ENCODE data around the gene CMBL. TPM values are rescaled to one million over a fixed set of nuclear protein-coding genes. Genes with fewer than 3 reads are reported as not detected.

CMBL gene
- polyA plus RNA-seq, 1 experiment: 43.0 TPM

DNA sequence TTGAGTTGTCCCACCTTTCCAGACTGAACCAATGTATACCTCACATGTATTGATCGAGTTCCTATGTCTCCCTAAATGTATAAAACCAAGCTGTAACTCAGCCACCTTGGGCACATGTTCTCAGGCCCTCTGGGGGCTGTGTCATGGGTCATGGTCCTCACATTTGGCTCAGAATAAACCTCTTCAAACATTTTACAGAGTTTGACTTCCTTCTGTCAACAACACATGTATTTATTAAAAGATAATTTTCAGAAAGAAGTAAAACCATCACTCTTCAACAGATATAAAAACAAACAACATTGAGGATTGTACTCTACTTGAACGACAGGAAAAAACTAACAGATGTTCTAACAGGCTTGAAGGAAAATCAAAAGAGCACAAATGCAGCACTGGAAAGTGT, 4.5 kb downstream of the CMBL start:
- DNase-seq (ENCODE audit: low read depth, low spot score): no peak
- no peaks in the 10 kb centered on the region for H3K9me3 ChIP-seq (ENCODE audit: control insufficient read depth, insufficient read depth, low read length)
- H3K4me3 ChIP-seq (ENCODE audit: low read depth, low read length): no peak overlapping the region
- TF ChIP-seq, protein P1, sequence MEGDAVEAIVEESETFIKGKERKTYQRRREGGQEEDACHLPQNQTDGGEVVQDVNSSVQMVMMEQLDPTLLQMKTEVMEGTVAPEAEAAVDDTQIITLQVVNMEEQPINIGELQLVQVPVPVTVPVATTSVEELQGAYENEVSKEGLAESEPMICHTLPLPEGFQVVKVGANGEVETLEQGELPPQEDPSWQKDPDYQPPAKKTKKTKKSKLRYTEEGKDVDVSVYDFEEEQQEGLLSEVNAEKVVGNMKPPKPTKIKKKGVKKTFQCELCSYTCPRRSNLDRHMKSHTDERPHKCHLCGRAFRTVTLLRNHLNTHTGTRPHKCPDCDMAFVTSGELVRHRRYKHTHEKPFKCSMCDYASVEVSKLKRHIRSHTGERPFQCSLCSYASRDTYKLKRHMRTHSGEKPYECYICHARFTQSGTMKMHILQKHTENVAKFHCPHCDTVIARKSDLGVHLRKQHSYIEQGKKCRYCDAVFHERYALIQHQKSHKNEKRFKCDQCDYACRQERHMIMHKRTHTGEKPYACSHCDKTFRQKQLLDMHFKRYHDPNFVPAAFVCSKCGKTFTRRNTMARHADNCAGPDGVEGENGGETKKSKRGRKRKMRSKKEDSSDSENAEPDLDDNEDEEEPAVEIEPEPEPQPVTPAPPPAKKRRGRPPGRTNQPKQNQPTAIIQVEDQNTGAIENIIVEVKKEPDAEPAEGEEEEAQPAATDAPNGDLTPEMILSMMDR (IDR thresholded peaks at IDR 0.05; ENCODE audit: low read depth, low read length): no peak
- no peaks in the 10 kb centered on the region for H3K27me3 ChIP-seq (ENCODE audit: control insufficient read depth, insufficient read depth, low read length)
- POLR2A ChIA-PET: no interaction called here
- no peak overlapping the region for H3K27ac ChIP-seq (ENCODE audit: low read depth, low read length)
- CTCF ChIA-PET: interaction anchor here (0.9 kb wide), 1 partner anchor 121 kb away, joined by 3 read pairs; no protein-coding TSS in a partner anchor

DNA sequence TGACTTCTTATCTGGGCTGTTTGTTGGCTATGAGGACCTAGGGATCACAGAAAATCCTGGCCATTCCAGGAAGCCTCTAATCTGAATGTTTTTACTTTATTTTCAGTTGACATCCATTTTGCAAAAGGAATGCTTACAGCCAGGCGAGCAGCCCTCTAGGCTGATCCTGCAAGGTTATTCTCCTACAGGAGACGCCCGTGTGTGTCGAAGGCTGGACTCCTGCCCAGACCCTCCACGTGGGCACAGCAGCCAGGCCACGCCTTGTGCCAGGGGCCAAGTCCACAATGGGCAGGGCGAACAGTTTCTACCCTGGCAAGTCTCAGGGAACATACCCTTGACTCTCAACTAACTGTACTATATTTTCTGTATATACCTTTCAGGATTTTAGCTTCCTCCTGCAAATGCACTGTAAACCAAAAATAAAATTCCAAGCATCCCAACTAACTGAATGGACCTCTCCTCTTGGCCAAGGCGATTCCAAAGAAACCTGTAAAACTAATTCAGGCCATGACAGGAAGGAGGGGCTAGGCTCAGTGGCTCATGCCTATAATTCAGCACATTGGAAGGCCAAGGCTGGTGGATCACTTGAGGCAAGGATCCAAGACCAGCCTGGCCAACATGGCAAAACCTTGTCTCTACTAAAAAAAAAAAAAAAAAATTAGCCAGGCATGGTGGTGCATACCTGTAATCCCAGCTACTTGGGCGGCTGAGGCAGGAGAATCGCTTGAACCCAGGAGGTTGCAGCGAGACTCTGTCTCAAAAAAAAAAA, 5.7 kb downstream of the CMBL start:
- H3K4me3 ChIP-seq (ENCODE audit: low read depth, low read length): no peak overlapping the region
- no peak overlapping the region for H3K27ac ChIP-seq (ENCODE audit: low read depth, low read length)
- H3K27me3 ChIP-seq (ENCODE audit: control insufficient read depth, insufficient read depth, low read length): no peaks in the 10 kb centered on the region
- TF ChIP-seq, protein P1 (IDR thresholded peaks at IDR 0.05; ENCODE audit: low read depth, low read length): no peak
- POLR2A ChIA-PET: no interaction called here
- no peak for DNase-seq (ENCODE audit: low read depth, low spot score)
- CTCF ChIA-PET: interaction anchor here (0.6 to 1.9 kb wide), 2 partner anchors 18 to 121 kb away, joined by 3 to 10 read pairs; no protein-coding TSS in a partner anchor
- no peaks in the 10 kb centered on the region for H3K9me3 ChIP-seq (ENCODE audit: control insufficient read depth, insufficient read depth, low read length)

DNA sequence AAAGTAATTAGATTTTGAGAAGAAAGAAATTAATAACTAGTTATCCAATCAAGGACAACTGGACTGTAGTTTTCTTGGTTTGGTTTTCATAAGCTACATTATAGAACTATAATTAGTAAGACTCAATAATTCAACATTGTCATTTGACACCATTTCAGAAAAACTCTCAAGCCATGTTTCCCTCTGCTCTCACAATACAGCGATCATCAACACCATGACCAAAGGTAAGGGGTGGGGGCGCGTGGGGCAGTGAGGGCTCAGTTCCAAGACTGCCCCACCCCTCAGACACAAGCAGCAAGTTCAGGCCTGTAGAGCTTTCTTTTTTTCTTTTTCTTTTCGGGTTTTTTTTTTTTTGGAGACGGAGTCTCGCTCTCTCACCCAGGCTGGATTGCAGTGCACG, 6.4 kb downstream of the CMBL start:
- Histone ChIP-seq H3K4me3 (ENCODE audit: low read depth, low read length) (no peak overlapping the region), H3K9me3 (ENCODE audit: control insufficient read depth, insufficient read depth, low read length) (no peaks in the 10 kb centered on the region), H3K27me3 (ENCODE audit: control insufficient read depth, insufficient read depth, low read length) (no peaks in the 10 kb centered on the region), H3K27ac (ENCODE audit: low read depth, low read length) (no peak overlapping the region)
- ChIA-PET CTCF (interaction anchor here (1.9 kb wide), 1 partner anchor 17 kb away, joined by 10 read pairs; no protein-coding TSS in a partner anchor), POLR2A (no interaction called here)
- TF ChIP-seq, protein P1 (IDR thresholded peaks at IDR 0.05; ENCODE audit: low read depth, low read length): no peak
- no peak for DNase-seq (ENCODE audit: low read depth, low spot score)

DNA sequence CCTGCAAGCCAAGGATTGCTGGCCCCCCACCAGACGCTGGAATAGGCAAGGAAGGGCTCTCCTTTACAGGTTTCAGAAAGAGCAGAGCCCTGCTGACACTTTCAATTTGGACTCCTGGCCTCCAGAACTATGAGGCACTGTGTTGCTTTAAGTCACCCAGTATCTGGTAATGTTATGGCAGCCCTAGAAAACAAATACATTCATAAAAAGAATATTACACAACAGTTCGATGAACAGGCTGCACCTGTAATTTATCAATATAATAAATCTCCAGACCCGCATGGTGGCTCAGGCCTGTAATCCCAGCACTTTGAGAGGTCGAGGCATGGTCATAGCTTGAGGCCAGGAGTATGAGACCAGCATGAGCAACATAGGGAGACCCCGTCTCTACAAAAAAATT, 7.5 kb downstream of the CMBL start:
- no peaks in the 10 kb centered on the region for H3K27me3 ChIP-seq (ENCODE audit: control insufficient read depth, insufficient read depth, low read length)
- DNase-seq (ENCODE audit: low read depth, low spot score): no peak
- no peaks in the 10 kb centered on the region for H3K9me3 ChIP-seq (ENCODE audit: control insufficient read depth, insufficient read depth, low read length)
- POLR2A ChIA-PET: no interaction called here
- CTCF ChIA-PET: no interaction called here
- no peak overlapping the region for H3K27ac ChIP-seq (ENCODE audit: low read depth, low read length)
- no peak overlapping the region for H3K4me3 ChIP-seq (ENCODE audit: low read depth, low read length)
- TF ChIP-seq, protein P1 (IDR thresholded peaks at IDR 0.05; ENCODE audit: low read depth, low read length): no peak

DNA sequence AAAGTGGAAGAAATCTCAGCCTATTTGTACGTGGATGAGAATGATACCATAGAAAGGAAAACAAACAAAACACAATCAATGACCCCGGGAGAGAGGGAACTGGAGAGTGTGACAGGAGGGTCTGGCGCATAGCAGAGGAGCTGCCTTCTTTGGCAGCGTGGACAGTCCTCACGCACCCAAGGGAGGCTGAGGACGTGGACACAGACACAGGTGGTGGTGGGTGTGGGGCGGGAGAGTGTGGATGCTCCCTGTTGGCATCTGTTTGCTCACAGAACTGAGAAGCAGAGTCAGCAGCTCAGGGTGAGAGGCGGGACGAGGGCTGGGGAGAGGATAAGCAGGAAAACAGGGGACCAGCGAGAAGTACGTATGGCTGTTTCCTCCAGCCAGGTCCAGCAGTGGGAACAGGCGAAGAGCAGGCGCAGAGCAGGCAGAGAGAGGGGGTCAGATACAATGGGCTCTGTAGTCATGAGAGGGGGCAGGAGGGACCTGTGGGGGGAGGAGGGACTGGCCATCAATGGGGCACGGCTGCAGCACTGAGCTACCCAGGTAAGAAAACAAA, 10.0 kb downstream of the CMBL start:
- no peak overlapping the region for H3K27ac ChIP-seq (ENCODE audit: low read depth, low read length)

More for the DNA sequence above, 10.0 kb downstream of the CMBL start:
- ChIA-PET POLR2A (no interaction called here), CTCF (no interaction called here)
- no peaks in the 10 kb centered on the region for H3K27me3 ChIP-seq (ENCODE audit: control insufficient read depth, insufficient read depth, low read length)
- no peak overlapping the region for H3K4me3 ChIP-seq (ENCODE audit: low read depth, low read length)
- DNase-seq (ENCODE audit: low read depth, low spot score): no peak
- H3K9me3 ChIP-seq (ENCODE audit: control insufficient read depth, insufficient read depth, low read length): no peaks in the 10 kb centered on the region
- TF ChIP-seq, protein P1 (IDR thresholded peaks at IDR 0.05; ENCODE audit: low read depth, low read length): no peak

Measured in AG04450 (cell line).